ENCODE results near the gene KDM8.

The KDM8 gene

DNA sequence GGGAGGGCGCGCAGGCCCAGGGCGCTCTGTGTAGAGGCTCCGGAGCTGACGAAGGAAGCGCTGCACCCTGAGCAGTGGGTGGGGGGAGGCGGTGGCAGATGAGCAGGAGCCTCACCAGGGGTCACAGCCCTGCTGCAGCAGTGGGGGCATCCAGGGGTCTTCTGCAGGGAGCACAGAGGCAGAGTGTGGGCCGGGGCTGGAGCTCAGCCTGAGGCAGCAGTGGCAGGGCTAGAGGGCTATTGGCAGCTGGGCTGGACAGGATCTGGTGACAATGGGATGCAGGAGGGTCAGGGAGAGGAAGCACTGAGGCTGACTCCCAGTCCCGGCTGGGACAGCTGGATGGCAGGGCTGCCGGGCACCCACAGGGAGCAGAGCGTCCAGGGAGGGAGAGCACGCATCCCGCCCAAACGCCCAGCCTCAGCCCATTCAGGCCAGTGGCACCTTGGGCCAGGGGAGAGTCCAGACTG is 21.0 kb downstream of the KDM8 start:
- no peak overlapping the region for H3K9ac ChIP-seq (ENCODE audit: low read length)
- H3K36me3 ChIP-seq (ENCODE audit: control insufficient read depth, insufficient read depth, low read length) = no peaks in the 10 kb centered on the region; the same call in 1 of the 2 replicates

DNA sequence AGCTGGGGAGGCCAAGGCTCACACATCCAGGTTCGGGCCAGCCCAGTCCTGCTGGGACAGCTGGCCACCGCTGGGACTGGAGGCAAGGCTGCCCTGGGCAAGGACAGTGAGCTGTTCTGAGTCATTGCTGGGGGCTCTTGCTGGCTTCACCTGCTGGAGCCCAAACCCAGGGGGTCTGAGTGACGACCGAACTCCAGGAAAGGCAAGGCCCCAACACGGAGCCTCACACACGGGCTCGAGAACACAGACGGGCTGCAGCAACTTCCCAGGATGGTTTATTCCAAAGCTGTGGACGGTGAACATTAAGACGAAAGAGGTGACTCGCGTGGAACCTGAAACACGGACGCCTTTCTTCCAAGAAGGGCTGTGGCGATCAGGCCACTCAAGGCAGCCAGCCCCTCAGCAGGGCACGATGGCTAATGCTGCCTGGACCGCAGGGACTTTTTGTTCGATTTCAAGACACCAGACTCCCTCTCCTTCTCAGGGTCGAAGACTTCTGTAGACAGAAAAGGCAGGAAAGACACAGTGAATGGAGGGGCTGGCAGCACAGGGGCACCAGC is 21.5 kb downstream of the KDM8 start:
- no peaks in the 10 kb centered on the region; the same call in 1 of the 2 replicates for H3K36me3 ChIP-seq (ENCODE audit: control insufficient read depth, insufficient read depth, low read length)
- H3K9ac ChIP-seq (ENCODE audit: low read length) = no peak overlapping the region
- H3K27me3 ChIP-seq (ENCODE audit: control insufficient read depth, insufficient read depth, low read length) = no peaks in the 10 kb centered on the region
- no peaks in the 10 kb centered on the region for H3K9me3 ChIP-seq (ENCODE audit: control insufficient read depth, insufficient read depth, low read depth, low read length)
- H3K4me1 ChIP-seq (ENCODE audit: control insufficient read depth, insufficient read depth, low read length) = peaks cover 8% of the 10 kb centered on the region; the same call in 1 of the 2 replicates
- H3K27ac ChIP-seq (ENCODE audit: low read depth, low read length) = no peak overlapping the region
- no peak overlapping the region for H3K4me3 ChIP-seq (ENCODE audit: low read depth, low read length)

More for the DNA sequence above, 21.0 kb downstream of the KDM8 start:
- Histone ChIP-seq H3K27me3 (ENCODE audit: control insufficient read depth, insufficient read depth, low read length) (no peaks in the 10 kb centered on the region), H3K4me3 (ENCODE audit: low read depth, low read length) (no peak overlapping the region), H3K4me1 (ENCODE audit: control insufficient read depth, insufficient read depth, low read length) (peaks cover 10% of the 10 kb centered on the region; the same call in 1 of the 2 replicates), H3K9me3 (ENCODE audit: control insufficient read depth, insufficient read depth, low read depth, low read length) (no peaks in the 10 kb centered on the region), H3K27ac (ENCODE audit: low read depth, low read length) (no peak overlapping the region)

DNA sequence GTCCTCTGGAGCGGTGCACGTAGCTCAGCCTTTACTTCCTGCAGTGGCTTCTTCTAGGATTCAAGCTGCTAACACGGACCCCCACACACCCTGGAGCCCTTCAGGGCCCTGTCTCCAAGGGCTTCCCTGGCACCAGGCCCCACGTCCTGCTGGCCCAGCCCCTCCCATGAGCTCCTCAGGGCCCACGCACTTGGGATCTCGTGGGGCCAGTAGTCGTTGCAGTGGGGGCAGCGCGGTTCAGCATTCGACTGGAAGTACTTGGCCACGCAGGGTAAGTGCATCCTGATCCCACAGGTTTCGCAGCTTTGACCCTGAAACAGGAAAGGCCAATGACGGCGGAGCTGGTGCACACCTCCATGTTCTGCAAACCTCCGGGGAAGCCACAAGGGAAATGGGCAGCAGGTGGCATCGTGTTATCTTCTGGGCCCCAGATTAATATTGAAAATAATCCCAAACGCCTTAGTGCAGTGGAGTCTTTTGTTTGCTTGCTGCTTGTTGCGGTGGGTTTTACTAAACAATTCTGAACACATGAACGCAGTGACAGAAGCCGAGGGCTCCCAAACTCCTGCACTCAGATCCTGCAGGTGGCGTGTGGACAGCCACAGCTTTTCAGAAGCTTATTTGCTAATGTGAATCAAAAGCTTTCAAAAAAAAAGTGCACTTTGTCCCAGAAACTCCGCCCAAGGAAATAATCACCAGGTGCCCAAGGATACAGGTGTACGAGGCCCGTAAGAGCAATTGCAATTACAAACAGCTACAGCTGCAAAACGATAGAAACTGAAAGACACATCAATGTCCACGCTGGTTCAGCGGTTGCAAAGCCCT is 22.4 kb downstream of the KDM8 start:
- H3K36me3 ChIP-seq (ENCODE audit: control insufficient read depth, insufficient read depth, low read length) = peaks cover under 1% of the 10 kb centered on the region; the same call in 1 of the 2 replicates
- H3K4me1 ChIP-seq (ENCODE audit: control insufficient read depth, insufficient read depth, low read length) = peaks cover 8% of the 10 kb centered on the region; the same call in 1 of the 2 replicates
- no peak overlapping the region for H3K9ac ChIP-seq (ENCODE audit: low read length)
- H3K27me3 ChIP-seq (ENCODE audit: control insufficient read depth, insufficient read depth, low read length) = no peaks in the 10 kb centered on the region
- no peak overlapping the region for H3K4me3 ChIP-seq (ENCODE audit: low read depth, low read length)
- no peak overlapping the region for H3K27ac ChIP-seq (ENCODE audit: low read depth, low read length)
- no peaks in the 10 kb centered on the region for H3K9me3 ChIP-seq (ENCODE audit: control insufficient read depth, insufficient read depth, low read depth, low read length)

DNA sequence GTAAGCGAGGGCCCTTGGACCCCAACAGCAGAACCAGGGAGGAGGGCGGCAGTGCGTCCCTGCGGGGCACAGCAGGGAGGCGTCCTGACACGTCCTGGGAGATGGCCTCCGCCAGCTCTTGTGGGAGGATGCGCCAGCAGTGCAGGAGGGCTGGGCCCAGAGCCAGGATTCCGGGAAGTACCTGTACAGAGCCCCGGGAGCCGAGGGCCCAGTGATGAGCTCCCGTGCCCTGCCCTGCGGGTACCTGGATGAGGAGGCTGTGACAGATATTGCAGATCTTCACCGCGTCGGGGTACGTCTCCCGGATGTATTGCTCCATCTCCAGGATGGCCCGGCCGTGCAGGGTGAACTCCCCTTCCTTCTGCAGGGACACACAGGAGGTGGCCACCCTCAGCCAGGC is 23.1 kb downstream of the KDM8 start:
- H3K27ac ChIP-seq (ENCODE audit: low read depth, low read length) = no peak overlapping the region
- H3K36me3 ChIP-seq (ENCODE audit: control insufficient read depth, insufficient read depth, low read length) = peaks cover 3% of the 10 kb centered on the region; the same call in 1 of the 2 replicates
- no peak overlapping the region for H3K9ac ChIP-seq (ENCODE audit: low read length)
- H3K4me1 ChIP-seq (ENCODE audit: control insufficient read depth, insufficient read depth, low read length) = peaks cover 8% of the 10 kb centered on the region; the same call in 1 of the 2 replicates
- H3K4me3 ChIP-seq (ENCODE audit: low read depth, low read length) = no peak overlapping the region
- no peaks in the 10 kb centered on the region for H3K27me3 ChIP-seq (ENCODE audit: control insufficient read depth, insufficient read depth, low read length)
- H3K9me3 ChIP-seq (ENCODE audit: control insufficient read depth, insufficient read depth, low read depth, low read length) = no peaks in the 10 kb centered on the region

DNA sequence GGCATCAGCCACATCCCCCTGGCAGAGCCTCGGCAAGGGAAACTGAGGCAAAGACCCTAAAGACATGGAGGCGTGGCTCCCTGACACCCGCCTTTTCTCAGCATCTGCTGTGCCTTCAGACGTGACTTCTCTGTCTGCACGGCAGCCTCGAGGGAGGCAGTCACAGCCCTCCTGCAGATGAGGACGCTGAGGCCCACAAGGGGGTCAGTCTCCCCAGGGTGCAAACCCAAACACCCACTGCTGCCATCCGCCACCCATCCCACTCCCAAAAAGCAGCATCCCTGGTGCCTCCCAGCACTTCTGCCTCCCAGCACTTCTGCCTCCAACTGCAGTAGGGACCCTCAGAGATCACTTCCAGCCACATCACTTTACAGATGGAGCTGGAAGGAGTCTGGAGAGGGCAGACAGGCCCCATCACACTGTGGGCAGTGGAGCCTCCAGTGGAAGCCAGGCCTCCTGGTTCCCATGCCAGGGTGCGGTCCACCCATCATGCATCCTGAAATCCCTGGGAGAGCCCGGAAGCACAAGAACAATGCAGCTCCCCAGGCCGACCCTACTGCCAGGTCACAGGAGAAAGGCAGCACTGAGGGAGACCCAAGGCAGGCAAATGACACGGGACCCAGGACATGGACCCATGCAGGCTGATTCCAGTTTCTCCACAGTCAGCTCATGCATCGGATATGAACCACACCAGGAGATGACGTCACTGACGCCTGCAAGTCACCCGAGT is 23.8 kb downstream of the KDM8 start:
- no peaks in the 10 kb centered on the region for H3K27me3 ChIP-seq (ENCODE audit: control insufficient read depth, insufficient read depth, low read length)
- H3K4me3 ChIP-seq (ENCODE audit: low read depth, low read length) = no peak overlapping the region

DNA sequence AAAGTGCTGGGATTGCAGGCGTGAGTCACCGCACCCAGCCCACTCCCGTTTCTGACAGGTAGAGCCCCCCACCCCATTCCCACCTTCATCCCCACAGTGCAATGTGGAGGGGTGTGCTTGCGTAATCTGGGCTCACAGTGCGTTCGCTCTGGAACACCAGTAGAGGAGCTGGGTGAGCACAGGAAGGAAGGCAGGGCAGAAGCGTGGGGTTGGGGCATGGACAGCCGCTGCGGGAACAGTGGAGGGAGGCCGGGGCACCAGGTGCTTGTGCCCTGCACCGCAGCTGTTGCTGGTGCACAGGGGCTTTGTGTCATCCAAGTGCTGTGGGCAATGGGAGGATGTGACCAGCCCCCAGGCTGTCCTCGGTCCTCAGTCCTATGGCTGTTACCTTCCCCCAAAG is 24.7 kb downstream of the KDM8 start:
- Histone ChIP-seq H3K9ac (ENCODE audit: low read length) (no peak overlapping the region), H3K4me3 (ENCODE audit: low read depth, low read length) (no peak overlapping the region), H3K4me1 (ENCODE audit: control insufficient read depth, insufficient read depth, low read length) (peaks cover 3% of the 10 kb centered on the region; the same call in 1 of the 2 replicates), H3K36me3 (ENCODE audit: control insufficient read depth, insufficient read depth, low read length) (peaks cover 13% of the 10 kb centered on the region), H3K9me3 (ENCODE audit: control insufficient read depth, insufficient read depth, low read depth, low read length) (no peaks in the 10 kb centered on the region), H3K27ac (ENCODE audit: low read depth, low read length) (no peak overlapping the region), H3K27me3 (ENCODE audit: control insufficient read depth, insufficient read depth, low read length) (no peaks in the 10 kb centered on the region)

More for the DNA sequence above, 23.8 kb downstream of the KDM8 start:
- H3K9me3 ChIP-seq (ENCODE audit: control insufficient read depth, insufficient read depth, low read depth, low read length) = no peaks in the 10 kb centered on the region
- H3K27ac ChIP-seq (ENCODE audit: low read depth, low read length) = no peak overlapping the region
- peaks cover 8% of the 10 kb centered on the region; the same call in 1 of the 2 replicates for H3K4me1 ChIP-seq (ENCODE audit: control insufficient read depth, insufficient read depth, low read length)
- H3K9ac ChIP-seq (ENCODE audit: low read length) = no peak overlapping the region
- peaks cover 5% of the 10 kb centered on the region; the same call in 1 of the 2 replicates for H3K36me3 ChIP-seq (ENCODE audit: control insufficient read depth, insufficient read depth, low read length)

DNA sequence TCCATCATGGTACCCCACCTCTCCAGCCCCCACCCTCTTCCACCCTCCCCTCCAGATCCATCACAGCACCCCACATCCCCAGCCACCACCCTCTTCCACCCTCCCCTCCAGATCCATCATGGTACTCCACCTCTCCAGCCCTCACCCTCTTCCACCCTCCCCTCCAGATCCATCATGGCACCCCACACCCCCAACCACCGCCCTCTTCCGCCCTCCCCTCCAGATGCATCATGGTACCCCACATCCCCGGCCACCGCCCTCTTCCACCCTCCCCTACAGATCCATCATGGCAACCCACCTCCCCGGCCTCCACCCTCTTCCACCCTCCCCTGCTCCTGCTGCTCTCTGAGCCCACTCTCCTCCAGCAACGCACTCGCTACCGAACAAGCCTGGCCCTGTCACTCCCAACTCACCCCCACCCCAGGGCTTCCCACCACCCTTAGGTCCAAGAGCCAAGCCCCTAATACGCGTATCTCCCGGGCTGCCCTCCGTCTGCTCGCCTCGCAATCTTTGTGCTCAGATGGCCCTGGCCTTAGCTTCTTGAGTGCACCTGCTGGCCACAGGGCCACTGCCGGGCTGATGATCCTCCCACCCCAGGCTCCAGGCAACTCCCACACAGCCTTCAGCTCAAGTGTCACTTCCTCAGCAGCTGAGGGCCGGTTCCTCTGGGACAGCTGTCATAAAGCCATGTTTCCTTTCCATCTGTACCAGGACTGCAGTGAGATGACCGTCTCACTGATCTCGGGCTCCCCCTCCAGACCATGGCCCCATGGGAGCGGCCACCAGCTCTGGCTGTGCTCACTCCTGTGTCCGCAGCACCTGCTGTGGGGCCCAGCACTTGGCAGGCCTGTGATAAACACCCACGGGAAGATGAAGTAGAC is 25.5 kb downstream of the KDM8 start:
- H3K4me3 ChIP-seq (ENCODE audit: low read depth, low read length) = no peak overlapping the region
- H3K27ac ChIP-seq (ENCODE audit: low read depth, low read length) = no peak overlapping the region
- H3K9ac ChIP-seq (ENCODE audit: low read length) = no peak overlapping the region
- H3K4me1 ChIP-seq (ENCODE audit: control insufficient read depth, insufficient read depth, low read length) = no peaks in the 10 kb centered on the region; the same call in 1 of the 2 replicates
- no peaks in the 10 kb centered on the region for H3K27me3 ChIP-seq (ENCODE audit: control insufficient read depth, insufficient read depth, low read length)
- H3K9me3 ChIP-seq (ENCODE audit: control insufficient read depth, insufficient read depth, low read depth, low read length) = no peaks in the 10 kb centered on the region
- peaks cover 18% of the 10 kb centered on the region for H3K36me3 ChIP-seq (ENCODE audit: control insufficient read depth, insufficient read depth, low read length)

DNA sequence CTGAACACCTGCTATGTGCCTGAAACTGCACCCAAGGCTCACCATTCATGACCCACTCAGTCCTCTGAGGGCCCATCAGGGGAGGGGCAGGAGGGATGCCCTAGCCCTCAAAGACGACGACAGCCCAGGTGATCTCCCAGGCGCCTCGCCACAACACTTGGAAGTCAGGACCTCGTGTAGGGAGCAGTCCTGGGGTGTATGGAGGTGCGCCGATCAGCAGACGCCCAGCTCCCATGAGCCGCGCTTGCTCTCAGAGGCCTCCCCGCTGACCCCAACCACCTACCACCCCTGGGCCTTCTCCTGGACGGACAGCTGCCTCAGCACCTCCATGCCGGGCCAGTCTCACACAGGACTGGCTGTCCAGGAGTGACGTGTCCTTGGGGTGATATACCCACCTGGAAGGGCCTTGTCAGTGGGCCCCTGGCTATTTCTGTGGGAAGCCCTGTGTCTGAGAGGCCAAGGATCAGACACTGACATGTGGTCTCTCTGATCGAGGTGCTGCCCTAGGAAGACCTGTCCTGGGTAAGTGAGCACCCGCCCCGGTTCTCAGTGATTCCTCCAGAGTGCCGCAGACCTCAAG is 26.7 kb downstream of the KDM8 start:
- Histone ChIP-seq H3K36me3 (ENCODE audit: control insufficient read depth, insufficient read depth, low read length) (peaks cover 18% of the 10 kb centered on the region), H3K4me3 (ENCODE audit: low read depth, low read length) (no peak overlapping the region), H3K27ac (ENCODE audit: low read depth, low read length) (no peak overlapping the region), H3K9ac (ENCODE audit: low read length) (no peak overlapping the region), H3K9me3 (ENCODE audit: control insufficient read depth, insufficient read depth, low read depth, low read length) (no peaks in the 10 kb centered on the region), H3K4me1 (ENCODE audit: control insufficient read depth, insufficient read depth, low read length) (peaks cover under 1% of the 10 kb centered on the region; the same call in 1 of the 2 replicates), H3K27me3 (ENCODE audit: control insufficient read depth, insufficient read depth, low read length) (no peaks in the 10 kb centered on the region)

DNA sequence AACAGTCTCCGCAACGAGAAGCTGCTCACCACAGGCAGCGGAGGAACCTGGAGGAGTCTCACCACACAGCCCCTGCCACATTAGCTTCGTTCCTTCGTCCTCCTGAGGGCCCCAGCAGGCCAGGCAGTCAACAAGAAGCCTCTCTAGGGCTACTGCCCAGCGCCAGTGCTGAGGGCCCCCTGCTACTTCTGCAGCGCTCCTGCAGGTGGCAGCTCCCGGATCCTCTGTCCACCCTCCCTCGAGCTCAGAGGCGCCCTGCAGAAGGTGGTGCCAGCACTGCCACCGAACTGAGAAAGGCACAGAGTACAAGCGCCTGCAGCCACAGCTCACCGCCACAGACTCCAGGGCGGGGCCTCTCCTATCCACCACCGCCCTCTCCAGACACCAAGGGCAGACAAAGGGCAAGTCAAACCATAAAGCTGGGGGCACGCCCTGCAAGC is 27.3 kb downstream of the KDM8 start:
- peaks cover 6% of the 10 kb centered on the region; the same call in 1 of the 2 replicates for H3K4me1 ChIP-seq (ENCODE audit: control insufficient read depth, insufficient read depth, low read length)
- no peaks in the 10 kb centered on the region for H3K27me3 ChIP-seq (ENCODE audit: control insufficient read depth, insufficient read depth, low read length)
- H3K4me3 ChIP-seq (ENCODE audit: low read depth, low read length) = no peak overlapping the region
- no peak overlapping the region for H3K9ac ChIP-seq (ENCODE audit: low read length)
- H3K36me3 ChIP-seq (ENCODE audit: control insufficient read depth, insufficient read depth, low read length) = peaks cover 18% of the 10 kb centered on the region
- no peaks in the 10 kb centered on the region for H3K9me3 ChIP-seq (ENCODE audit: control insufficient read depth, insufficient read depth, low read depth, low read length)
- no peak overlapping the region for H3K27ac ChIP-seq (ENCODE audit: low read depth, low read length)

DNA sequence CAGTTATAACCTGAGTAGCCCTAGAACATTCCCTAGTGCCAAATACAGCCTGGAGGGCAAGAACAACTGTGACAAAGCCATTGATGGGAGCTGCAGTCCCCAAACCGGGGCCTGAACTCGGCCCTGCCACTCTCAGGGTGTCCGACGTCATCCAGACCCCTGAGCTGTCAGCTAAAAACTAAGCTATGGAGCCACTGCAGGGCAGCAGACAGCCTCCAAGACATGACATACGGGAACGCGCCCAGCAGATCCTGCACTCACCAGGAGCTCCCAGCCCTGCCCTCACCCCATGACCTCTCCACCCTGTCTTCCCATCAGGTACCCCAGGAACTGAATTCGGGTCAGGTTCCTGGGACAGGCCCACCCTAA is 28.4 kb downstream of the KDM8 start:
- Histone ChIP-seq H3K27me3 (ENCODE audit: control insufficient read depth, insufficient read depth, low read length) (no peaks in the 10 kb centered on the region), H3K4me1 (ENCODE audit: control insufficient read depth, insufficient read depth, low read length) (peaks cover 8% of the 10 kb centered on the region; the same call in 1 of the 2 replicates), H3K36me3 (ENCODE audit: control insufficient read depth, insufficient read depth, low read length) (peaks cover 18% of the 10 kb centered on the region), H3K9ac (ENCODE audit: low read length) (no peak overlapping the region), H3K27ac (ENCODE audit: low read depth, low read length) (no peak overlapping the region), H3K9me3 (ENCODE audit: control insufficient read depth, insufficient read depth, low read depth, low read length) (no peaks in the 10 kb centered on the region), H3K4me3 (ENCODE audit: low read depth, low read length) (no peak overlapping the region)

Data from HUES6 (cell line).